Stomach (tissue), 4 donors: ENCODE measurements around the gene EPHB1.

Experiments
- POLR2A ChIP-seq, 4 donors: fragments of 450-650 bp; IDR thresholded peaks; one replicate each; pipeline ENCODE4 v1.6.1; 2016; ENCODE audit warnings: antibody characterized with exemption in 4 of 4, control low read depth in 2 of 4, mild to moderate bottlenecking in 1 of 4, moderate library complexity in 1 of 4
- TF ChIP-seq, protein P1 (sequence below), 7 experiments: fragments of 450-650 bp in 4 of 7; fragments of 200-600 bp in 3 of 7; sonication (generic) in 3 of 7; IDR thresholded peaks; one replicate each; pipeline ENCODE4 v1.5.1; 2016 to 2019; ENCODE audit warnings: antibody characterized with exemption in 7 of 7, control low read depth in 2 of 7, mild to moderate bottlenecking in 1 of 7

DNA sequence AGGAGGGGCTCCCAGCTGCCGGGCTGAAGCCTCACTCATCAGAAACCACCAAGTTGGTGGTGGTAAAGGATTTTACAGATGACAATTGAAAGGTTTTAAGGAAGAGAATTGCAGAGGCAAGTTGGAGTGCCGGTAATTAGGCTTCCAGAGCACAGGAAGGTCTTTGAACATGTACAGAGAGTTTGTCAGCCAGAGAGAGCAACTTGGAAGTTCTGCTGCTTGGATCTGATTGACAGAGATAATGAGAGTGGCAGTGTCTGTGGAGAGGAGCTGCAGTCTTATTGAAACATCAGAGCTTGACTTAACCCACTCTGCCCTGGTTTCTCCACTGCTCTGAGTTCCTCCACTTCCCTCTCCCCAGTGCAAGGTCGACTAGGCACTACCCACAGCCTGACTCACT is 448.6 kb downstream of the EPHB1 start:
- TF ChIP-seq, protein P1, sequence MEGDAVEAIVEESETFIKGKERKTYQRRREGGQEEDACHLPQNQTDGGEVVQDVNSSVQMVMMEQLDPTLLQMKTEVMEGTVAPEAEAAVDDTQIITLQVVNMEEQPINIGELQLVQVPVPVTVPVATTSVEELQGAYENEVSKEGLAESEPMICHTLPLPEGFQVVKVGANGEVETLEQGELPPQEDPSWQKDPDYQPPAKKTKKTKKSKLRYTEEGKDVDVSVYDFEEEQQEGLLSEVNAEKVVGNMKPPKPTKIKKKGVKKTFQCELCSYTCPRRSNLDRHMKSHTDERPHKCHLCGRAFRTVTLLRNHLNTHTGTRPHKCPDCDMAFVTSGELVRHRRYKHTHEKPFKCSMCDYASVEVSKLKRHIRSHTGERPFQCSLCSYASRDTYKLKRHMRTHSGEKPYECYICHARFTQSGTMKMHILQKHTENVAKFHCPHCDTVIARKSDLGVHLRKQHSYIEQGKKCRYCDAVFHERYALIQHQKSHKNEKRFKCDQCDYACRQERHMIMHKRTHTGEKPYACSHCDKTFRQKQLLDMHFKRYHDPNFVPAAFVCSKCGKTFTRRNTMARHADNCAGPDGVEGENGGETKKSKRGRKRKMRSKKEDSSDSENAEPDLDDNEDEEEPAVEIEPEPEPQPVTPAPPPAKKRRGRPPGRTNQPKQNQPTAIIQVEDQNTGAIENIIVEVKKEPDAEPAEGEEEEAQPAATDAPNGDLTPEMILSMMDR (IDR thresholded peaks at IDR 0.05): no peak
- no peak for TF ChIP-seq POLR2A (IDR thresholded peaks at IDR 0.05)
